Keratinocyte (primary cell): Measurements from ENCODE around the gene GTF2H3. TPM values are rescaled to one million over a fixed set of nuclear protein-coding genes. Genes with fewer than 3 reads are reported as not detected.

Source experiments
- DNase-seq: peaks from one replicate; pipeline ENCODE4 v3.0.0-alpha.2; 2011; ENCODE audit warnings: low read depth, missing footprints, low spot score
- FAIRE-seq: peaks from 2 replicates; lab custom pipeline; 2011; peaks lifted over from hg19 to GRCh38; lab: Jason Lieb, UNC
- H2AFZ ChIP-seq: 2 replicates; pipeline ENCODE4 v1.6.0; 2012; ENCODE audit warnings: low read length, control low read depth, inconsistent platforms; ENCODE audit not compliant: control insufficient read depth
- H3K27ac ChIP-seq: 2 replicates; pipeline ENCODE4 v1.5.1; 2011; ENCODE audit warnings: low read length; ENCODE audit not compliant: control insufficient read depth, insufficient read depth
- H3K27me3 ChIP-seq: 3 replicates; pipeline ENCODE4 v1.6.0; 2011; ENCODE audit warnings: low read length; ENCODE audit not compliant: control insufficient read depth, insufficient read depth; ENCODE audit errors: extremely low read depth
- H3K36me3 ChIP-seq, 2 experiments: 2 replicates in 1 of 2; 3 replicates in 1 of 2; pipeline ENCODE4 v1.5.1; 2011; ENCODE audit warnings: low read length in 2 of 2, mild to moderate bottlenecking in 1 of 2; ENCODE audit not compliant: control insufficient read depth in 2 of 2, insufficient read depth in 2 of 2; ENCODE audit errors: extremely low read depth in 1 of 2
- H3K4me1 ChIP-seq: 3 replicates; pipeline ENCODE4 v1.5.1; 2011; ENCODE audit warnings: low read length; ENCODE audit not compliant: control insufficient read depth, insufficient read depth; ENCODE audit errors: extremely low read depth
- H3K4me2 ChIP-seq: 3 replicates; pipeline ENCODE4 v1.6.0; 2011; ENCODE audit warnings: low read depth, low read length; ENCODE audit not compliant: control insufficient read depth, insufficient read depth; ENCODE audit errors: extremely low read depth
- H3K4me3 ChIP-seq, 3 experiments: fragments of 200-600 bp in 1 of 3; sonication (generic) in 1 of 3; 2 replicates in 2 of 3; 3 replicates in 1 of 3; pipeline ENCODE4 v1.5.1; 2011 to 2016; ENCODE audit warnings: low read length in 3 of 3, mild to moderate bottlenecking in 3 of 3, control low read depth in 2 of 3, inconsistent platforms in 1 of 3, low read depth in 1 of 3, mixed read lengths in 1 of 3, mixed run types in 1 of 3, moderate library complexity in 1 of 3; ENCODE audit not compliant: control insufficient read depth in 2 of 3, insufficient read depth in 2 of 3; ENCODE audit errors: extremely low read depth in 1 of 3
- H3K79me2 ChIP-seq: 2 replicates; pipeline ENCODE4 v1.6.0; 2012; ENCODE audit warnings: low read length; ENCODE audit not compliant: control insufficient read depth, insufficient read depth
- H3K9ac ChIP-seq: 3 replicates; pipeline ENCODE4 v1.6.0; 2011; ENCODE audit warnings: low read length; ENCODE audit not compliant: control insufficient read depth, insufficient read depth; ENCODE audit errors: extremely low read depth
- H3K9me1 ChIP-seq: 3 replicates; pipeline ENCODE4 v1.6.0; 2011; ENCODE audit warnings: low read length; ENCODE audit not compliant: control insufficient read depth, insufficient read depth; ENCODE audit errors: extremely low read depth
- H3K9me3 ChIP-seq: 2 replicates; pipeline ENCODE4 v1.5.1; 2012; ENCODE audit warnings: low read depth, low read length; ENCODE audit not compliant: control insufficient read depth
- H4K20me1 ChIP-seq: 3 replicates; pipeline ENCODE4 v1.6.0; 2011; ENCODE audit warnings: low read length; ENCODE audit not compliant: control insufficient read depth, insufficient read depth; ENCODE audit errors: extremely low read depth
- EZH2 ChIP-seq: IDR thresholded peaks from one replicate; pipeline ENCODE4 v1.6.1; 2012; ENCODE audit warnings: inconsistent platforms, mild to moderate bottlenecking, low read length, moderate library complexity
- dilution Hi-C: fragments of 300-500 bp; cut with MboI; formaldehyde crosslinking; loops from one replicate; pipeline ENCODE4 v1.7.0; 2020; ENCODE audit warnings: low sequenced_read_pairs; ENCODE audit not compliant: extremely low pct_ligation_motif_present
- polyA plus RNA-seq, 5 experiments: library from polyadenylated mRNA; depleted of rRNA in 3 of 5; stranded (reverse) in 3 of 5; stranded (forward) in 1 of 5; unstranded in 1 of 5; fragments of >200 nt; gene quantifications; 1 replicate in 1 of 5; 2 replicates in 3 of 5; 3 replicates in 1 of 5; pipeline versions ENCODE4 v1.2.1 to v1.2.3, GENCODE V29; 2011 to 2012; ENCODE audit warnings: missing spikeins in 2 of 5, low read depth in 1 of 5, low replicate concordance in 1 of 5
- TF ChIP-seq, protein P1 (sequence below), 3 experiments: IDR thresholded peaks in 1 of 3; conservative IDR thresholded peaks in 1 of 3; optimal IDR thresholded peaks in 1 of 3; 2 replicates in 2 of 3; 3 replicates in 1 of 3; pipeline versions ENCODE3 to v1.5.1; 2011; ENCODE audit warnings: low read length in 3 of 3, mild to moderate bottlenecking in 3 of 3, moderate library complexity in 2 of 3, control low read depth in 1 of 3, inconsistent platforms in 1 of 3; ENCODE audit not compliant: insufficient read depth in 2 of 3; ENCODE audit errors: extremely low read depth in 1 of 3

Gene GTF2H3
- polyA plus RNA-seq, 1 donor (not counting 4 experiments of a cell fraction or from before 2014, with no cell fraction given) = 57.2 TPM

- no peak for FAIRE-seq
- TF ChIP-seq, protein P1, sequence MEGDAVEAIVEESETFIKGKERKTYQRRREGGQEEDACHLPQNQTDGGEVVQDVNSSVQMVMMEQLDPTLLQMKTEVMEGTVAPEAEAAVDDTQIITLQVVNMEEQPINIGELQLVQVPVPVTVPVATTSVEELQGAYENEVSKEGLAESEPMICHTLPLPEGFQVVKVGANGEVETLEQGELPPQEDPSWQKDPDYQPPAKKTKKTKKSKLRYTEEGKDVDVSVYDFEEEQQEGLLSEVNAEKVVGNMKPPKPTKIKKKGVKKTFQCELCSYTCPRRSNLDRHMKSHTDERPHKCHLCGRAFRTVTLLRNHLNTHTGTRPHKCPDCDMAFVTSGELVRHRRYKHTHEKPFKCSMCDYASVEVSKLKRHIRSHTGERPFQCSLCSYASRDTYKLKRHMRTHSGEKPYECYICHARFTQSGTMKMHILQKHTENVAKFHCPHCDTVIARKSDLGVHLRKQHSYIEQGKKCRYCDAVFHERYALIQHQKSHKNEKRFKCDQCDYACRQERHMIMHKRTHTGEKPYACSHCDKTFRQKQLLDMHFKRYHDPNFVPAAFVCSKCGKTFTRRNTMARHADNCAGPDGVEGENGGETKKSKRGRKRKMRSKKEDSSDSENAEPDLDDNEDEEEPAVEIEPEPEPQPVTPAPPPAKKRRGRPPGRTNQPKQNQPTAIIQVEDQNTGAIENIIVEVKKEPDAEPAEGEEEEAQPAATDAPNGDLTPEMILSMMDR (optimal IDR thresholded peaks at IDR 0.05 in 1 of 3, IDR thresholded peaks at IDR 0.05 in 1 of 3, conservative IDR thresholded peaks at IDR 0.05 in 1 of 3; ENCODE audit: extremely low read depth in 1 of 3, insufficient read depth in 2 of 3, low read length in 3 of 3) = no peak
- TF ChIP-seq EZH2 = no peak
- peaks cover 10% of the 10 kb centered on the region for H3K4me1 ChIP-seq
- H4K20me1 ChIP-seq = no peaks in the 10 kb centered on the region
- peaks cover 47% of the 10 kb centered on the region for H3K79me2 ChIP-seq
- no peak overlapping the region for H2AFZ ChIP-seq
- no peak overlapping the region for H3K27ac ChIP-seq
- dilution Hi-C loops = no loop called here
- no peaks in the 10 kb centered on the region for H3K9me1 ChIP-seq
- no peak overlapping the region for H3K9ac ChIP-seq
- no peak overlapping the region for H3K4me2 ChIP-seq
- no peaks in the 10 kb centered on the region for H3K9me3 ChIP-seq
- no peak for DNase-seq
- peaks cover 3 to 16% of the 10 kb centered on the region in 2 experiments for H3K36me3 ChIP-seq
- H3K27me3 ChIP-seq = no peaks in the 10 kb centered on the region
- no peak overlapping the region for H3K4me3 ChIP-seq
Observed at GRCh38 chr12:123599721-123600120, 33.9 kb upstream of the GTF2H3 start.

- no peaks in the 10 kb centered on the region for H3K9me3 ChIP-seq
- no peak for DNase-seq
- TF ChIP-seq, protein P1 (optimal IDR thresholded peaks at IDR 0.05 in 1 of 3, IDR thresholded peaks at IDR 0.05 in 1 of 3, conservative IDR thresholded peaks at IDR 0.05 in 1 of 3; ENCODE audit: extremely low read depth in 1 of 3, insufficient read depth in 2 of 3, low read length in 3 of 3) = peak; percentile 17 to 51 (median 44)
- TF ChIP-seq EZH2 = no peak
- dilution Hi-C loops = no loop called here
- H3K9me1 ChIP-seq = no peaks in the 10 kb centered on the region
- peak within 1 kb of the TSS; percentile 99 for H2AFZ ChIP-seq
- H3K4me2 ChIP-seq = peak within 1 kb of the TSS; percentile 99
- H3K4me1 ChIP-seq = peaks cover 10% of the 10 kb centered on the region
- peaks cover 46% of the 10 kb centered on the region for H3K79me2 ChIP-seq
- peaks cover 7 to 10% of the 10 kb centered on the region in 2 experiments for H3K36me3 ChIP-seq
- peak within 1 kb of the TSS; percentile 79 for H3K27ac ChIP-seq
- FAIRE-seq = no peak
- peak within 1 kb of the TSS; percentile 95 to 100 (median 98) for H3K4me3 ChIP-seq
- H4K20me1 ChIP-seq = no peaks in the 10 kb centered on the region
- H3K9ac ChIP-seq = peak within 1 kb of the TSS; percentile 92
- no peaks in the 10 kb centered on the region for H3K27me3 ChIP-seq
Observed at GRCh38 chr12:123601602-123602489, 31.8 kb upstream of the GTF2H3 start, which contains the start of gene DDX55. Gene DDX55 (plus strand): TSS chr12:123602099. CDS start chr12:123602149, 50 bp downstream.
